GM06990 (cell line): ENCODE measurements around the gene PLAGL2.

Source experiments
- DNase-seq: peaks from one replicate; pipeline ENCODE4 v3.0.0-alpha.2; 2011; ENCODE audit not compliant: insufficient read length; ENCODE audit errors: extremely low read depth
- H3K27me3 ChIP-seq: replicated peaks from 2 replicates; pipeline ENCODE4 v1.6.0; 2011; ENCODE audit warnings: low read length; ENCODE audit not compliant: control insufficient read depth, insufficient read depth
- H3K36me3 ChIP-seq: 2 replicates; pipeline ENCODE4 v1.5.1; 2011; ENCODE audit warnings: low read length; ENCODE audit not compliant: control insufficient read depth, insufficient read depth
- H3K4me3 ChIP-seq: replicated peaks from 2 replicates; pipeline ENCODE4 v1.5.1; 2011; ENCODE audit warnings: low read depth, mild to moderate bottlenecking, control low read depth, low read length
- TF ChIP-seq, protein P1 (sequence below): IDR thresholded peaks from 2 replicates; pipeline ENCODE4 v1.5.1; 2011; ENCODE audit warnings: low read length, control low read depth, mild to moderate bottlenecking, inconsistent platforms; ENCODE audit not compliant: insufficient read depth, poor library complexity, severe bottlenecking

Gene PLAGL2

DNA sequence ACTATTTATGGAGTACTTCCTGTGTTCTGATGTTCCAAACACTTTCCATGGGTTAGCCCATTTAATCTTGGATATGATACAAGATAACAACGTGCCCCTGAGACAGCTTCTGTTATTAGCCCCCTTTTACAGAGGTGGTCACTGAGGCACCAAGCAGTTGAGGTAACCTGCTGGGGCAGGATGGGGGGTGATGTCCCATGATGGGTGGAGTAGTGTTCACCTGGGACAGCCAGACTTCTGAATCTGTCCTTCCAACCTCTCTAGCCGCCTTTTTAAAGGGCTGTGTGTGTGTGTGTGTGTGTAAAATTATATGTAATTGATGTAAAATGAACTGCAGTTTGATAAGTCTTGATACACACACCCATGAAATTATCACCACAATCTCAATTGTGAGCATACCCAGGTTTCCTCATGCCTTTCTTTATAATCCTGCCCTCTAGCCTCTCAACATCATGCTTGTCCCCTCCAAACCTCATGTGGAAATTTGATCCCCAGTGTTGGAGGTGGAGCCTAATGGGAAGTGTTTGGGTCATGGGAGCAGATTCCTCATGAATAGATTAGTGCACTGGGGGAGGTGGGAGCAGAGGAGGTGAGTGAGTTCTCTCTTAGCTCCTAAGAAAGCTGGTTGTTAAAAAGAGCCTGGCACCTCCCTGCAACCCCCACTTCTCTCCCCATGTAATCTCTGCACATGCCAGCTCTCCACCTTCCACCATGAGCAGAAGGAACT is 39.2 kb downstream of the PLAGL2 start:
- DNase-seq: no peak
- H3K36me3 ChIP-seq: peaks cover 20% of the 10 kb centered on the region
- H3K27me3 ChIP-seq: no peaks in the 10 kb centered on the region
- TF ChIP-seq, protein P1, sequence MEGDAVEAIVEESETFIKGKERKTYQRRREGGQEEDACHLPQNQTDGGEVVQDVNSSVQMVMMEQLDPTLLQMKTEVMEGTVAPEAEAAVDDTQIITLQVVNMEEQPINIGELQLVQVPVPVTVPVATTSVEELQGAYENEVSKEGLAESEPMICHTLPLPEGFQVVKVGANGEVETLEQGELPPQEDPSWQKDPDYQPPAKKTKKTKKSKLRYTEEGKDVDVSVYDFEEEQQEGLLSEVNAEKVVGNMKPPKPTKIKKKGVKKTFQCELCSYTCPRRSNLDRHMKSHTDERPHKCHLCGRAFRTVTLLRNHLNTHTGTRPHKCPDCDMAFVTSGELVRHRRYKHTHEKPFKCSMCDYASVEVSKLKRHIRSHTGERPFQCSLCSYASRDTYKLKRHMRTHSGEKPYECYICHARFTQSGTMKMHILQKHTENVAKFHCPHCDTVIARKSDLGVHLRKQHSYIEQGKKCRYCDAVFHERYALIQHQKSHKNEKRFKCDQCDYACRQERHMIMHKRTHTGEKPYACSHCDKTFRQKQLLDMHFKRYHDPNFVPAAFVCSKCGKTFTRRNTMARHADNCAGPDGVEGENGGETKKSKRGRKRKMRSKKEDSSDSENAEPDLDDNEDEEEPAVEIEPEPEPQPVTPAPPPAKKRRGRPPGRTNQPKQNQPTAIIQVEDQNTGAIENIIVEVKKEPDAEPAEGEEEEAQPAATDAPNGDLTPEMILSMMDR: no peak
- H3K4me3 ChIP-seq: no peak overlapping the region

- H3K36me3 ChIP-seq: peaks cover 21% of the 10 kb centered on the region
- no peaks in the 10 kb centered on the region for H3K27me3 ChIP-seq
- TF ChIP-seq, protein P1: no peak
- no peak overlapping the region for H3K4me3 ChIP-seq
- no peak for DNase-seq
Measured at GRCh38 chr20:32167552-32167951, 40.0 kb downstream of the PLAGL2 start.

- DNase-seq: no peak
- Histone ChIP-seq H3K4me3 (no peak overlapping the region), H3K36me3 (peaks cover 26% of the 10 kb centered on the region), H3K27me3 (no peaks in the 10 kb centered on the region)
- TF ChIP-seq, protein P1: no peak
Measured at GRCh38 chr20:32165836-32166545, 41.6 kb downstream of the PLAGL2 start.

- no peak for DNase-seq
- H3K4me3 ChIP-seq: no peak overlapping the region
- TF ChIP-seq, protein P1: no peak
- H3K36me3 ChIP-seq: peaks cover 30% of the 10 kb centered on the region
- no peaks in the 10 kb centered on the region for H3K27me3 ChIP-seq
Measured at GRCh38 chr20:32164984-32165735, 42.4 kb downstream of the PLAGL2 start.

DNA sequence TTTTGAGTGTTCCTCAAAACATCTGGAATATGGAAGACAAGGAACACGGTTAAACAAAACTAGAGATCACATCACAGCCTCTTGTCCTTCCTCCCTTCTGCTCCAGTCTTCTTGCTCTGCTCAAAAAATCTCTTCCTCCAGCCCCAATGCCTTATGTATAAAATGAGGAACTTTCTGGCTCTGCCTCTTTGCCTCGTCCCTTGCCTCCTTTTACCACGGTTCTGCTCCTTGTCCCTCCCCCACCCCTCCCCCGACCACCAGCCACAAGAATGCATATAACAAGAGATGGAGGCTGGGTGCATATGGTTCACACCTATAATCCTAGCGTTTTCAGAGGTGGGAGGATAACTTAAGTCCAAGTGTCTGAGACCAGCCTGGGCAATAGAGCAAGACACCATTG is 43.6 kb downstream of the PLAGL2 start:
- TF ChIP-seq, protein P1: no peak
- Histone ChIP-seq H3K36me3 (peaks cover 42% of the 10 kb centered on the region), H3K27me3 (no peaks in the 10 kb centered on the region), H3K4me3 (no peak overlapping the region)
- DNase-seq: no peak
